WTC11 (cell line): ENCODE results near the gene LARGE1. TPM values are rescaled to one million over a fixed set of nuclear protein-coding genes. Genes with fewer than 3 reads are reported as not detected.

Source experiments
- ATAC-seq: fragments of 200-7000 bp; cut with Tn5 transposase; 2 replicates; pipeline ENCODE4 v1.10.0; 2021; ENCODE audit warnings: mild to moderate bottlenecking, moderate library complexity
- CTCF ChIA-PET: fragments of 300-600 bp; sonication (Branson Sonifier 250); formaldehyde crosslinking; loops from one replicate; lab custom pipeline; 2021; ENCODE audit warnings: antibody characterized with exemption; lab: Charles Lee
- POLR2A ChIA-PET: fragments of 350-600 bp; sonication (Branson Sonifier 250); formaldehyde crosslinking; loops from one replicate; lab custom pipeline; 2021; ENCODE audit warnings: antibody characterized with exemption; lab: Charles Lee
- DNase-seq: peaks from one replicate; pipeline ENCODE4 v3.0.0; 2021; ENCODE audit warnings: low spot score
- H3K27ac Mint-ChIP-seq: 2 replicates; pipeline ENCODE4 v1.8.0; 2021; ENCODE audit warnings: mixed read lengths
- H3K27me3 Mint-ChIP-seq: 2 replicates; pipeline ENCODE4 v1.8.0; 2021; ENCODE audit warnings: low read depth, mild to moderate bottlenecking, moderate library complexity, mixed read lengths
- H3K36me3 Mint-ChIP-seq: 2 replicates; pipeline ENCODE4 v1.8.0; 2021; ENCODE audit warnings: mixed read lengths
- H3K4me1 Mint-ChIP-seq: 2 replicates; pipeline ENCODE4 v1.8.0; 2022; ENCODE audit warnings: mixed read lengths
- H3K4me3 Mint-ChIP-seq: 2 replicates; pipeline ENCODE4 v1.8.0; 2021; ENCODE audit warnings: mild to moderate bottlenecking, moderate library complexity, mixed read lengths
- H3K9me3 Mint-ChIP-seq: 2 replicates; pipeline ENCODE4 v1.8.0; 2021; ENCODE audit warnings: mixed read lengths
- CREB1 ChIP-seq: sonication (generic); formaldehyde crosslinking; IDR thresholded peaks from 2 replicates; pipeline ENCODE4 v1.8.0; 2023; ENCODE audit warnings: mild to moderate bottlenecking, missing genetic modification reagents
- ESRRA ChIP-seq: sonication (generic); formaldehyde crosslinking; IDR thresholded peaks from 2 replicates; pipeline ENCODE4 v1.8.1; 2022; ENCODE audit warnings: mild to moderate bottlenecking, missing genetic modification reagents, borderline replicate concordance
- FOXJ3 ChIP-seq: sonication (generic); formaldehyde crosslinking; IDR thresholded peaks from 2 replicates; pipeline ENCODE4 v1.9.0; 2021; ENCODE audit warnings: missing genetic modification reagents, mild to moderate bottlenecking, borderline replicate concordance
- FOXK1 ChIP-seq: sonication (generic); formaldehyde crosslinking; IDR thresholded peaks from 2 replicates; pipeline ENCODE4 v1.8.0; 2022; ENCODE audit warnings: mild to moderate bottlenecking, moderate library complexity, missing genetic modification reagents
- GRHL2 ChIP-seq: fragments of 250-450 bp; sonication (Bioruptor Pico); IDR thresholded peaks from 2 replicates; pipeline ENCODE4 v1.8.0; 2022; ENCODE audit warnings: mild to moderate bottlenecking, moderate library complexity; ENCODE audit not compliant: insufficient replicate concordance, severe bottlenecking
- IRF2 ChIP-seq: sonication (generic); formaldehyde crosslinking; IDR thresholded peaks from 2 replicates; pipeline ENCODE4 v1.8.0; 2022; ENCODE audit warnings: low read depth, missing genetic modification reagents, borderline replicate concordance
- NR2C2 ChIP-seq: sonication (generic); formaldehyde crosslinking; IDR thresholded peaks from 2 replicates; pipeline ENCODE4 v1.8.0; 2022; ENCODE audit warnings: mild to moderate bottlenecking, missing genetic modification reagents
- PRRX2 ChIP-seq: fragments of 250-450 bp; sonication (Bioruptor Pico); IDR thresholded peaks from 2 replicates; pipeline ENCODE4 v1.8.0; 2021; ENCODE audit warnings: mild to moderate bottlenecking
- ZNF396 ChIP-seq: fragments of 250-450 bp; sonication (Bioruptor Pico); IDR thresholded peaks from 2 replicates; pipeline ENCODE4 v1.8.0; 2021; ENCODE audit warnings: mild to moderate bottlenecking, moderate library complexity, borderline replicate concordance
- ZNF416 ChIP-seq: fragments of 250-450 bp; sonication (Bioruptor Pico); IDR thresholded peaks from 2 replicates; pipeline ENCODE4 v1.9.0; 2021; ENCODE audit warnings: mild to moderate bottlenecking, inconsistent platforms
- ZNF423 ChIP-seq: fragments of 250-450 bp; sonication (Bioruptor Pico); IDR thresholded peaks from 2 replicates; pipeline ENCODE4 v2.1.2; 2022; ENCODE audit warnings: mild to moderate bottlenecking, moderate library complexity
- total RNA-seq: library from RNA; stranded (reverse); gene quantifications from 3 replicates; pipeline ENCODE4 v1.2.3, GENCODE V29; 2021
- TF ChIP-seq, protein P1 (sequence below): sonication (generic); formaldehyde crosslinking; IDR thresholded peaks from 2 replicates; pipeline ENCODE4 v1.8.1; 2023; ENCODE audit warnings: mild to moderate bottlenecking, missing genetic modification reagents, moderate library complexity
- TF ChIP-seq, protein P2 (sequence below): sonication (generic); formaldehyde crosslinking; IDR thresholded peaks from 2 replicates; pipeline ENCODE4 v1.8.0; 2023; ENCODE audit warnings: missing genetic modification reagents
- TF ChIP-seq, protein P3 (sequence below): sonication (generic); formaldehyde crosslinking; IDR thresholded peaks from 2 replicates; pipeline ENCODE4 v1.8.1; 2022; ENCODE audit warnings: missing genetic modification reagents, borderline replicate concordance
- TF ChIP-seq, protein P4 (sequence below): sonication (generic); formaldehyde crosslinking; IDR thresholded peaks from 2 replicates; pipeline ENCODE4 v1.8.1; 2023; ENCODE audit warnings: mild to moderate bottlenecking, missing genetic modification reagents, moderate library complexity
- TF ChIP-seq, protein P5 (sequence below): sonication (generic); formaldehyde crosslinking; IDR thresholded peaks from 2 replicates; pipeline ENCODE4 v1.8.1; 2023; ENCODE audit warnings: mild to moderate bottlenecking, missing genetic modification reagents
- TF ChIP-seq, protein P6 (sequence below): sonication (generic); formaldehyde crosslinking; conservative IDR thresholded peaks from 2 replicates; pipeline ENCODE4 v1.8.1; 2022; ENCODE audit warnings: mild to moderate bottlenecking, missing genetic modification reagents
- TF ChIP-seq, protein P7 (sequence below): sonication (generic); formaldehyde crosslinking; IDR thresholded peaks from 2 replicates; pipeline ENCODE4 v1.8.1; 2023; ENCODE audit warnings: mild to moderate bottlenecking, moderate library complexity, missing genetic modification reagents
- TF ChIP-seq, protein P8 (sequence below): sonication (generic); formaldehyde crosslinking; IDR thresholded peaks from 2 replicates; pipeline ENCODE4 v1.8.0; 2022; ENCODE audit warnings: mild to moderate bottlenecking, missing genetic modification reagents

The LARGE1 gene
- total RNA-seq, 1 experiment from 2014 or later, result 72.6 TPM

DNA sequence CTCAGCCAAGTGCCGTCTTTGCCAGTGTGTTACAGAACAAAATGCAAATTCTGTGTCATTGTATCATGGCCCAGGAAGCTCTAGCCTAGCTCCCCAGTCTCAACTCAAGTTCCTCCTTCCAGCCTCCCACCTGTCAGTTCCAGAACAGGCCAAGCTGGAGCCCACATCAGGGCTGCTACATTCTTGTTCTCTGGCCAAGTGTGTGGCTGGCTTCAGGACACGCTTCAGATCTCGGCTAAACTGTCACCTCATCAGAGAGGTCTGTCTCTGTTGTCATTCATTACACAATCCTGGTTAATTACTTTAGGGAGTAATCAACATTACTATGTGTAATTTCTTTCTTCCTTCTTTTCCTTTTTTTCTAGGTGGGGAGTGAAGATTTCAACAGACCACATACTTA is 515.1 kb downstream of the LARGE1 start (continued):
- TF ChIP-seq FOXJ3 (CRISPR knock-in tag), result no peak
- TF ChIP-seq, protein P1, sequence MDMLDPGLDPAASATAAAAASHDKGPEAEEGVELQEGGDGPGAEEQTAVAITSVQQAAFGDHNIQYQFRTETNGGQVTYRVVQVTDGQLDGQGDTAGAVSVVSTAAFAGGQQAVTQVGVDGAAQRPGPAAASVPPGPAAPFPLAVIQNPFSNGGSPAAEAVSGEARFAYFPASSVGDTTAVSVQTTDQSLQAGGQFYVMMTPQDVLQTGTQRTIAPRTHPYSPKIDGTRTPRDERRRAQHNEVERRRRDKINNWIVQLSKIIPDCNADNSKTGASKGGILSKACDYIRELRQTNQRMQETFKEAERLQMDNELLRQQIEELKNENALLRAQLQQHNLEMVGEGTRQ, result no peak

DNA sequence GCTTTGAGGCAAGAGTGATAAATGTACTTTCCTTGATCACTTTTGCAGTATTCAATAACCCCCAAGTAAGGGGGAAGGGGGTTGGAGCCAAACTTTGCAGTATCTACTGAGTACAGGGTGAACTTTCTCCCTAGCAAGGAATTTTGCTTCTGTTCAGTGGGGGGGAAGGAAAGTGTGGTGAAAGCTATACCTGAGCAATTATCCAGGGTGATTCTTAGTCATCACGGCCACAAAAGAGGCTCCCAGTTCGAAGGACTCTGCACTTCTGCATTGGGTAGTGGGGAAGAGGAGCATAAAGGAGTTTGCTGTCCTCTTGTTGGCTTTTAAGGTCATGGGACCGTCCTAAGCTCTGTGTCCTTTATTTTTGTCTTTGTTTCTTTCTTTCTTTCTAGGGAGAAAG is 515.6 kb downstream of the LARGE1 start:
- no peak overlapping the region for H3K27ac Mint-ChIP-seq
- peaks cover 10% of the 10 kb centered on the region for H3K4me1 Mint-ChIP-seq
- ChIA-PET CTCF (no interaction called here), POLR2A (no interaction called here)
- no peaks in the 10 kb centered on the region for H3K9me3 Mint-ChIP-seq
- no peak for ATAC-seq
- H3K4me3 Mint-ChIP-seq, result no peak overlapping the region
- no peak for DNase-seq
- TF ChIP-seq FOXK1 (CRISPR knock-in tag) (no peak), ZNF423 (CRISPR knock-in tag) (no peak), NR2C2 (no peak), ZNF396 (CRISPR knock-in tag) (no peak), GRHL2 (CRISPR knock-in tag) (no peak), PRRX2 (no peak), CREB1 (CRISPR knock-in tag) (no peak), FOXJ3 (CRISPR knock-in tag) (no peak), ZNF416 (CRISPR knock-in tag) (no peak), ESRRA (CRISPR knock-in tag) (no peak), IRF2 (CRISPR knock-in tag) (no peak)
- TF ChIP-seq, protein P2, sequence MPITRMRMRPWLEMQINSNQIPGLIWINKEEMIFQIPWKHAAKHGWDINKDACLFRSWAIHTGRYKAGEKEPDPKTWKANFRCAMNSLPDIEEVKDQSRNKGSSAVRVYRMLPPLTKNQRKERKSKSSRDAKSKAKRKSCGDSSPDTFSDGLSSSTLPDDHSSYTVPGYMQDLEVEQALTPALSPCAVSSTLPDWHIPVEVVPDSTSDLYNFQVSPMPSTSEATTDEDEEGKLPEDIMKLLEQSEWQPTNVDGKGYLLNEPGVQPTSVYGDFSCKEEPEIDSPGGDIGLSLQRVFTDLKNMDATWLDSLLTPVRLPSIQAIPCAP (CRISPR knock-in tag), result no peak
- TF ChIP-seq, protein P3, sequence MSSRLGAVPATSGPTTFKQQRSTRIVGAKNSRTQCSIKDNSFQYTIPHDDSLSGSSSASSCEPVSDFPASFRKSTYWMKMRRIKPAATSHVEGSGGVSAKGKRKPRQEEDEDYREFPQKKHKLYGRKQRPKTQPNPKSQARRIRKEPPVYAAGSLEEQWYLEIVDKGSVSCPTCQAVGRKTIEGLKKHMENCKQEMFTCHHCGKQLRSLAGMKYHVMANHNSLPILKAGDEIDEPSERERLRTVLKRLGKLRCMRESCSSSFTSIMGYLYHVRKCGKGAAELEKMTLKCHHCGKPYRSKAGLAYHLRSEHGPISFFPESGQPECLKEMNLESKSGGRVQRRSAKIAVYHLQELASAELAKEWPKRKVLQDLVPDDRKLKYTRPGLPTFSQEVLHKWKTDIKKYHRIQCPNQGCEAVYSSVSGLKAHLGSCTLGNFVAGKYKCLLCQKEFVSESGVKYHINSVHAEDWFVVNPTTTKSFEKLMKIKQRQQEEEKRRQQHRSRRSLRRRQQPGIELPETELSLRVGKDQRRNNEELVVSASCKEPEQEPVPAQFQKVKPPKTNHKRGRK, result no peak
- TF ChIP-seq, protein P4, sequence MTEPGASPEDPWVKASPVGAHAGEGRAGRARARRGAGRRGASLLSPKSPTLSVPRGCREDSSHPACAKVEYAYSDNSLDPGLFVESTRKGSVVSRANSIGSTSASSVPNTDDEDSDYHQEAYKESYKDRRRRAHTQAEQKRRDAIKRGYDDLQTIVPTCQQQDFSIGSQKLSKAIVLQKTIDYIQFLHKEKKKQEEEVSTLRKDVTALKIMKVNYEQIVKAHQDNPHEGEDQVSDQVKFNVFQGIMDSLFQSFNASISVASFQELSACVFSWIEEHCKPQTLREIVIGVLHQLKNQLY (CRISPR knock-in tag), result no peak
- TF ChIP-seq, protein P5, sequence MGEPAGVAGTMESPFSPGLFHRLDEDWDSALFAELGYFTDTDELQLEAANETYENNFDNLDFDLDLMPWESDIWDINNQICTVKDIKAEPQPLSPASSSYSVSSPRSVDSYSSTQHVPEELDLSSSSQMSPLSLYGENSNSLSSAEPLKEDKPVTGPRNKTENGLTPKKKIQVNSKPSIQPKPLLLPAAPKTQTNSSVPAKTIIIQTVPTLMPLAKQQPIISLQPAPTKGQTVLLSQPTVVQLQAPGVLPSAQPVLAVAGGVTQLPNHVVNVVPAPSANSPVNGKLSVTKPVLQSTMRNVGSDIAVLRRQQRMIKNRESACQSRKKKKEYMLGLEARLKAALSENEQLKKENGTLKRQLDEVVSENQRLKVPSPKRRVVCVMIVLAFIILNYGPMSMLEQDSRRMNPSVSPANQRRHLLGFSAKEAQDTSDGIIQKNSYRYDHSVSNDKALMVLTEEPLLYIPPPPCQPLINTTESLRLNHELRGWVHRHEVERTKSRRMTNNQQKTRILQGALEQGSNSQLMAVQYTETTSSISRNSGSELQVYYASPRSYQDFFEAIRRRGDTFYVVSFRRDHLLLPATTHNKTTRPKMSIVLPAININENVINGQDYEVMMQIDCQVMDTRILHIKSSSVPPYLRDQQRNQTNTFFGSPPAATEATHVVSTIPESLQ (CRISPR knock-in tag), result no peak
- TF ChIP-seq, protein P6, sequence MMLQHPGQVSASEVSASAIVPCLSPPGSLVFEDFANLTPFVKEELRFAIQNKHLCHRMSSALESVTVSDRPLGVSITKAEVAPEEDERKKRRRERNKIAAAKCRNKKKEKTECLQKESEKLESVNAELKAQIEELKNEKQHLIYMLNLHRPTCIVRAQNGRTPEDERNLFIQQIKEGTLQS (CRISPR knock-in tag), result no peak
- TF ChIP-seq, protein P7, sequence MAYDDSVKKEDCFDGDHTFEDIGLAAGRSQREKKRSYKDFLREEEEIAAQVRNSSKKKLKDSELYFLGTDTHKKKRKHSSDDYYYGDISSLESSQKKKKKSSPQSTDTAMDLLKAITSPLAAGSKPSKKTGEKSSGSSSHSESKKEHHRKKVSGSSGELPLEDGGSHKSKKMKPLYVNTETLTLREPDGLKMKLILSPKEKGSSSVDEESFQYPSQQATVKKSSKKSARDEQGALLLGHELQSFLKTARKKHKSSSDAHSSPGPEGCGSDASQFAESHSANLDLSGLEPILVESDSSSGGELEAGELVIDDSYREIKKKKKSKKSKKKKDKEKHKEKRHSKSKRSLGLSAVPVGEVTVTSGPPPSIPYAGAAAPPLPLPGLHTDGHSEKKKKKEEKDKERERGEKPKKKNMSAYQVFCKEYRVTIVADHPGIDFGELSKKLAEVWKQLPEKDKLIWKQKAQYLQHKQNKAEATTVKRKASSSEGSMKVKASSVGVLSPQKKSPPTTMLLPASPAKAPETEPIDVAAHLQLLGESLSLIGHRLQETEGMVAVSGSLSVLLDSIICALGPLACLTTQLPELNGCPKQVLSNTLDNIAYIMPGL, result no peak
- TF ChIP-seq, protein P8, sequence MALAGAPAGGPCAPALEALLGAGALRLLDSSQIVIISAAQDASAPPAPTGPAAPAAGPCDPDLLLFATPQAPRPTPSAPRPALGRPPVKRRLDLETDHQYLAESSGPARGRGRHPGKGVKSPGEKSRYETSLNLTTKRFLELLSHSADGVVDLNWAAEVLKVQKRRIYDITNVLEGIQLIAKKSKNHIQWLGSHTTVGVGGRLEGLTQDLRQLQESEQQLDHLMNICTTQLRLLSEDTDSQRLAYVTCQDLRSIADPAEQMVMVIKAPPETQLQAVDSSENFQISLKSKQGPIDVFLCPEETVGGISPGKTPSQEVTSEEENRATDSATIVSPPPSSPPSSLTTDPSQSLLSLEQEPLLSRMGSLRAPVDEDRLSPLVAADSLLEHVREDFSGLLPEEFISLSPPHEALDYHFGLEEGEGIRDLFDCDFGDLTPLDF (CRISPR knock-in tag), result no peak
- H3K36me3 Mint-ChIP-seq, result no peaks in the 10 kb centered on the region
- no peaks in the 10 kb centered on the region for H3K27me3 Mint-ChIP-seq
